Calu3 (cell line): ENCODE results near the gene IGFBP7. TPM values are rescaled to one million over a fixed set of nuclear protein-coding genes. Genes with fewer than 3 reads are reported as not detected.

Source experiments
- BruUV-seq: library from RNA; stranded (reverse); fragments of 400-500 nt; replicated peaks from 2 replicates; lab custom pipeline; 2021; lab: Mats Ljungman, UMichigan
- CTCF ChIA-PET: fragments of 300-600 bp; sonication (Branson Sonifier 250); formaldehyde crosslinking; loops from one replicate; lab custom pipeline; 2022; ENCODE audit warnings: antibody characterized with exemption; lab: Charles Lee
- DNase-seq: peaks from one replicate; pipeline ENCODE4 v3.0.0; 2022
- H3K27ac Mint-ChIP-seq: one replicate; pipeline ENCODE4 v1.8.0; 2022; ENCODE audit warnings: mixed read lengths; ENCODE audit not compliant: unreplicated experiment
- H3K27me3 Mint-ChIP-seq: one replicate; pipeline ENCODE4 v1.8.0; 2022; ENCODE audit warnings: mixed read lengths; ENCODE audit not compliant: unreplicated experiment
- H3K36me3 Mint-ChIP-seq: one replicate; pipeline ENCODE4 v1.8.0; 2022; ENCODE audit warnings: mild to moderate bottlenecking, moderate library complexity, mixed read lengths; ENCODE audit not compliant: insufficient read depth, unreplicated experiment
- H3K4me1 Mint-ChIP-seq: one replicate; pipeline ENCODE4 v1.8.0; 2022; ENCODE audit warnings: mild to moderate bottlenecking, low read depth, mixed read lengths; ENCODE audit not compliant: unreplicated experiment
- H3K4me3 Mint-ChIP-seq: one replicate; pipeline ENCODE4 v1.8.0; 2022; ENCODE audit warnings: mild to moderate bottlenecking, low read depth, moderate library complexity, mixed read lengths; ENCODE audit not compliant: unreplicated experiment
- H3K9me3 Mint-ChIP-seq: one replicate; pipeline ENCODE4 v1.8.0; 2022; ENCODE audit warnings: low read depth, mixed read lengths; ENCODE audit not compliant: unreplicated experiment
- intact Hi-C: fragments of 100-400 bp; cut with micrococcal nuclease; formaldehyde crosslinking; loops from one replicate; pipeline ENCODE4 v1.10.0; 2022; ENCODE audit not compliant: unreplicated experiment
- total RNA-seq: library from RNA; stranded (reverse); gene quantifications from 2 replicates; pipeline ENCODE4 v1.2.3, GENCODE V29; 2022
- TF ChIP-seq, protein P1 (sequence below): fragments of 200-600 bp; IDR thresholded peaks from one replicate; pipeline ENCODE4 v1.8.0; 2022; ENCODE audit warnings: antibody characterized with exemption; ENCODE audit not compliant: unreplicated experiment

Gene IGFBP7
- total RNA-seq, 1 experiment from 2014 or later, result 20.6 TPM

DNA sequence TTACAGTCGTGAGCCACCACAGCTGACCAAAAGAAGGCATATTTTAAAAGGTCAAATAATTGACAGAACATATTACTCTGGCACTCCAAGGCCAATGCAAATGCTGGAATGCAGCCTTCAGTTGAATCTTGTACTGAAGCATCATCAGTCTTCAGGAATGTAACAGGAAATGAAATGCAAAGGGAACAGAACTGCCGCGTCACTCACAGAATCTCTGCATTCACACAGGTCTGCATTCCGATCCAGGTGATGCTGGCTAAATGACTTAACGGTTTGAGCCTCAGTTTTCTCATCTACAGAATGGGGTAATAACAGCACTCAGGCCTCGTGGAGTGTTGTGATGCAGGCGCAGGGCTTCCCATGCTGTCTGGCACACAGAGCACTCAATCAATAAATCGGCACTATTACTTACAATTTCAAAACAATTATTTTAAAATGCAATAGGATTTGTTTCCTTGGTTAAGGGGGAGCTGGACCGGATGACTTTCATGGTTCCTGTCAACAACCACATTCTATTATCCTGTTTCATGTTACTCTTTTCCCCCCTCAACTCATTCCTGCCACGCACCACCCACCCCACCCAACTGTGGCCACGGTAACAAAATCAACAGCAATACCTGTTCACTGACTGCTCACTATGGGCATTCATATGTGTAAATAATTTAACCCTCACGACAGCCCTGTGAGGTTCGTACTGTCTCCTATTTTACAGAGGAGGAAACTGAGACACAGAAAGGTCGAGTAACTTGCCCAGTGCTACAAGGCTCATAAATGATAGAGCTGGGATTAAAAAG lies 32.4 kb downstream of the IGFBP7 start:
- intact Hi-C loops, result no loop called here
- no peak overlapping the region for H3K4me3 Mint-ChIP-seq
- CTCF ChIA-PET, result interaction anchor here (0.7 kb wide), 1 partner anchor 15 kb away, joined by 4 read pairs; no protein-coding TSS in a partner anchor

DNA sequence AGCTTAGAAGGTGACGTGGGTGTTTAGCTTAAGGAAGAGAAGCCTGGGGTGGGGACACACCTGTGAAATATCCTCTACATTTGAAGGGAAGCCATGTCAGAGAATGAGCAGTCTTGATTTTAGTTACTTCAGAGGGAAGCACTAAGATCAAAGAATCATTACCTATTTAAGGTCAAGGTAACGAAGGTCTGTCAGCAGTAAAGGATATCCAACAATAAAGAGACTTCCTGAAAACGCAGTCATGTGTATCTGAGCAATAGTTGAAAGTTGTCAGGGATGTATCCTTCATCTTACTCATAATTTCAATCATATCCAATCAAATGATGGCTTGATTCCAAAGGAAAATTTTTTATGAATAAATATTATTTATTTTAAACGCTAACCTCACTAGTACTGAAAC lies 33.5 kb downstream of the IGFBP7 start:
- CTCF ChIA-PET, result no interaction called here
- H3K27ac Mint-ChIP-seq, result no peak overlapping the region
- H3K27me3 Mint-ChIP-seq, result no peaks in the 10 kb centered on the region
- no peak overlapping the region for H3K4me3 Mint-ChIP-seq
- peaks cover 50% of the 10 kb centered on the region for H3K4me1 Mint-ChIP-seq
- intact Hi-C loops, result no loop called here
- H3K36me3 Mint-ChIP-seq, result peaks cover 7% of the 10 kb centered on the region
- TF ChIP-seq, protein P1, sequence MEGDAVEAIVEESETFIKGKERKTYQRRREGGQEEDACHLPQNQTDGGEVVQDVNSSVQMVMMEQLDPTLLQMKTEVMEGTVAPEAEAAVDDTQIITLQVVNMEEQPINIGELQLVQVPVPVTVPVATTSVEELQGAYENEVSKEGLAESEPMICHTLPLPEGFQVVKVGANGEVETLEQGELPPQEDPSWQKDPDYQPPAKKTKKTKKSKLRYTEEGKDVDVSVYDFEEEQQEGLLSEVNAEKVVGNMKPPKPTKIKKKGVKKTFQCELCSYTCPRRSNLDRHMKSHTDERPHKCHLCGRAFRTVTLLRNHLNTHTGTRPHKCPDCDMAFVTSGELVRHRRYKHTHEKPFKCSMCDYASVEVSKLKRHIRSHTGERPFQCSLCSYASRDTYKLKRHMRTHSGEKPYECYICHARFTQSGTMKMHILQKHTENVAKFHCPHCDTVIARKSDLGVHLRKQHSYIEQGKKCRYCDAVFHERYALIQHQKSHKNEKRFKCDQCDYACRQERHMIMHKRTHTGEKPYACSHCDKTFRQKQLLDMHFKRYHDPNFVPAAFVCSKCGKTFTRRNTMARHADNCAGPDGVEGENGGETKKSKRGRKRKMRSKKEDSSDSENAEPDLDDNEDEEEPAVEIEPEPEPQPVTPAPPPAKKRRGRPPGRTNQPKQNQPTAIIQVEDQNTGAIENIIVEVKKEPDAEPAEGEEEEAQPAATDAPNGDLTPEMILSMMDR, result no peak
- no peak for DNase-seq
- H3K9me3 Mint-ChIP-seq, result no peaks in the 10 kb centered on the region
- BruUV-seq, result no TSS peak

More for the DNA sequence above, 32.4 kb downstream of the IGFBP7 start:
- Mint-ChIP-seq H3K27me3 (no peaks in the 10 kb centered on the region), H3K36me3 (peaks cover 7% of the 10 kb centered on the region), H3K9me3 (no peaks in the 10 kb centered on the region), H3K4me1 (peaks cover 55% of the 10 kb centered on the region), H3K27ac (peak overlapping the region; percentile 90)
- TF ChIP-seq, protein P1, result no peak
- no TSS peak for BruUV-seq
- DNase-seq, result peak; percentile 32

DNA sequence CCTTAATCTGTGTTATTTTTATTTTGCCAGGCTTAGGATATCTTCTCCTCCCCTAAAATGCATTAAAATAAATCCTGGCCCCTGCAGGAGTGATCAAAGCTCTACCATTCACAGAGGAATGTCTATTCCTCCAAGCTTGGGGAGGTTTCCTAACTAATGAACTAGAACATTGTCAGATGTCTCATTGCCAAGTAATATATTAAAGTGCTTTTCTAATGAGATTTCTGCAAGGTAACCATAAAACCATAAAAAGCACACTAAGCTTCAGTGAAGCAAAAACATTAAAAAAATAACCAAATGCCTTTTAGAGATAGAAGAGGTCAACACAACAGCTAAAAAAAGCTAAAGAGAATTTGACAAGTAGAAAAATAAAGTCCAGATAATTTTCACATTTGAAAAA lies 34.8 kb downstream of the IGFBP7 start:
- CTCF ChIA-PET, result no interaction called here
- intact Hi-C loops, result no loop called here
- TF ChIP-seq, protein P1, result no peak
- Mint-ChIP-seq H3K4me1 (peaks cover 41% of the 10 kb centered on the region), H3K4me3 (no peak overlapping the region), H3K9me3 (no peaks in the 10 kb centered on the region), H3K27me3 (no peaks in the 10 kb centered on the region), H3K27ac (no peak overlapping the region), H3K36me3 (peaks cover 7% of the 10 kb centered on the region)
- BruUV-seq, result no TSS peak
- no peak for DNase-seq

DNA sequence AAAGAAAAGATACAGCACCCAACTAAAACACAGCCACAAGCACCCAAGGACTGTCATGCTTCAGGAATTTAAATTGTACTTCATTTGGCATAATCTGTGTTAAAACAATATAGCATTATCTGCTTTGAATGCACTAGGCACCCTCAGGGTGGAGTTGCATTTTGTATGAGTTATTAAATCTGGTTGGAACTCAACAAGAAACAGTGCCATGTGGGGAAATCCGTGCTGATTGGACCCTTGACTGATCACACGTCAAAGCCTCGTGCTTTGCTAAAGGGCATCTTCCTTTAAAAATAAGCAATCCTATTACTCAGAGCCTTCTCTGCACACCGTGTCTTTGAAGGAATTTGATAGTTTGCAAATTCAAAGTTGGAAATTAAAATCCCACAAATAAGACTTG lies 35.4 kb downstream of the IGFBP7 start:
- no TSS peak for BruUV-seq
- Mint-ChIP-seq H3K4me1 (peaks cover 34% of the 10 kb centered on the region), H3K9me3 (no peaks in the 10 kb centered on the region), H3K27me3 (no peaks in the 10 kb centered on the region), H3K27ac (no peak overlapping the region), H3K36me3 (peaks cover 7% of the 10 kb centered on the region), H3K4me3 (no peak overlapping the region)
- CTCF ChIA-PET, result no interaction called here
- no peak for DNase-seq
- intact Hi-C loops, result no loop called here
- TF ChIP-seq, protein P1, result no peak
